Tibial nerve (tissue), 4 donors: Measurements from ENCODE around the gene CPEB1.

ENCODE experiments used
- EP300 ChIP-seq, 2 donors: sonication (generic); formaldehyde crosslinking; IDR thresholded peaks; one replicate each; pipeline ENCODE4 v1.6.1; 2017; ENCODE audit warnings: antibody characterized with exemption in 2 of 2, mild to moderate bottlenecking in 1 of 2
- POLR2A ChIP-seq, 2 donors: fragments of 450-650 bp; IDR thresholded peaks; one replicate each; pipeline ENCODE4 v1.6.1; 2017; ENCODE audit warnings: antibody characterized with exemption in 2 of 2, mild to moderate bottlenecking in 2 of 2, moderate library complexity in 2 of 2
- TF ChIP-seq, protein P1 (sequence below), 5 experiments: fragments of 200-600 bp in 3 of 5; fragments of 450-650 bp in 2 of 5; sonication (generic) in 3 of 5; IDR thresholded peaks; one replicate each; pipeline ENCODE4 v1.5.1; 2016 to 2019; ENCODE audit warnings: antibody characterized with exemption in 5 of 5, mild to moderate bottlenecking in 3 of 5, moderate library complexity in 2 of 5

DNA sequence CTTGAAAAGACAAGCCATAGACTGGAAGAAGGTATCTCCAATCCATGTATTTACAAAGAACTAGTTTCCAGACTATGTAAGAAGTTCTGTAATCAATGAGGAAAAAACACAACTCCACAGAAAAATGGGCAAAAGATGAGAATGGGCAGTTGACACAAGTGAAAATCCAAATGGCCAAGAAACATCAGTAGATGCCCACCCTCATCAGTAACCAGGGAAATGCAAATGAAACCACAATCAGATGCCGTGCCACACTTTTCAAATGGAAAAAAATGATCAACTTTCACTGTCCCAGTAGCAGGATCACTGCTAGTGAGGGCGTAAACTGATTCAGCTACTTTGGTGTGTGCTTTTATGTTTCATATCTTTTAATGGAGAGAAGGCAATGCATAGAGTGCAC, 4.5 kb upstream of the CPEB1 start:
- TF ChIP-seq POLR2A (IDR thresholded peaks at IDR 0.05) = no peak
- TF ChIP-seq, protein P1, sequence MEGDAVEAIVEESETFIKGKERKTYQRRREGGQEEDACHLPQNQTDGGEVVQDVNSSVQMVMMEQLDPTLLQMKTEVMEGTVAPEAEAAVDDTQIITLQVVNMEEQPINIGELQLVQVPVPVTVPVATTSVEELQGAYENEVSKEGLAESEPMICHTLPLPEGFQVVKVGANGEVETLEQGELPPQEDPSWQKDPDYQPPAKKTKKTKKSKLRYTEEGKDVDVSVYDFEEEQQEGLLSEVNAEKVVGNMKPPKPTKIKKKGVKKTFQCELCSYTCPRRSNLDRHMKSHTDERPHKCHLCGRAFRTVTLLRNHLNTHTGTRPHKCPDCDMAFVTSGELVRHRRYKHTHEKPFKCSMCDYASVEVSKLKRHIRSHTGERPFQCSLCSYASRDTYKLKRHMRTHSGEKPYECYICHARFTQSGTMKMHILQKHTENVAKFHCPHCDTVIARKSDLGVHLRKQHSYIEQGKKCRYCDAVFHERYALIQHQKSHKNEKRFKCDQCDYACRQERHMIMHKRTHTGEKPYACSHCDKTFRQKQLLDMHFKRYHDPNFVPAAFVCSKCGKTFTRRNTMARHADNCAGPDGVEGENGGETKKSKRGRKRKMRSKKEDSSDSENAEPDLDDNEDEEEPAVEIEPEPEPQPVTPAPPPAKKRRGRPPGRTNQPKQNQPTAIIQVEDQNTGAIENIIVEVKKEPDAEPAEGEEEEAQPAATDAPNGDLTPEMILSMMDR (IDR thresholded peaks at IDR 0.05) = no peak
- TF ChIP-seq EP300 (IDR thresholded peaks at IDR 0.05) = no peak
